Lung (tissue), 12 donors: ENCODE results near the gene KLK6. TPM values are rescaled to one million over a fixed set of nuclear protein-coding genes. Genes with fewer than 3 reads are reported as not detected.
"Not testable (repeated sequence)": the region's sequence is repeated elsewhere in the genome, so short reads cannot be mapped to it uniquely, and the experiment has no call there.

Experiments
- ATAC-seq: fragments of 200-7000 bp; cut with Tn5 transposase; one replicate; pipeline ENCODE4 v1.9.1; 2020; ENCODE audit warnings: moderate number of reproducible peaks; ENCODE audit not compliant: insufficient read depth, low FRiP score
- DNase-seq, 3 donors: peaks; one replicate each; pipeline ENCODE4 v3.0.0-alpha.2; 2013 to 2017
- H3K27ac ChIP-seq, 2 donors: one replicate each; pipeline ENCODE4 v1.5.1; 2013; ENCODE audit warnings: mild to moderate bottlenecking in 2 of 2, moderate library complexity in 2 of 2, control low read depth in 1 of 2, inconsistent platforms in 1 of 2, low read depth in 1 of 2, low read length in 1 of 2
- H3K27me3 ChIP-seq, 3 donors: one replicate each; pipeline ENCODE4 v1.5.1; 2013; ENCODE audit warnings: low read length in 2 of 3; ENCODE audit not compliant: control insufficient read depth in 3 of 3, insufficient read depth in 3 of 3
- H3K36me3 ChIP-seq, 4 donors: one replicate each; pipeline ENCODE4 v1.5.1; 2013; ENCODE audit warnings: low read length in 4 of 4, mild to moderate bottlenecking in 1 of 4, moderate library complexity in 1 of 4; ENCODE audit not compliant: control insufficient read depth in 4 of 4, insufficient read depth in 4 of 4
- H3K4me1 ChIP-seq, 5 donors: one replicate each; pipeline ENCODE4 v1.5.1; 2013; ENCODE audit warnings: low read length in 5 of 5, mild to moderate bottlenecking in 2 of 5, moderate library complexity in 1 of 5; ENCODE audit not compliant: control insufficient read depth in 5 of 5, insufficient read depth in 5 of 5
- H3K4me3 ChIP-seq: one replicate; pipeline ENCODE4 v1.5.1; 2013; ENCODE audit warnings: mild to moderate bottlenecking, control low read depth, moderate library complexity
- H3K9ac ChIP-seq, 2 donors: one replicate each; pipeline ENCODE4 v1.5.1; 2013; ENCODE audit warnings: low read length in 2 of 2, control low read depth in 1 of 2; ENCODE audit not compliant: insufficient read depth in 1 of 2
- H3K9me3 ChIP-seq, 4 donors: one replicate each; pipeline ENCODE4 v1.5.1; 2013; ENCODE audit warnings: low read length in 3 of 4, mild to moderate bottlenecking in 1 of 4, moderate library complexity in 1 of 4; ENCODE audit not compliant: control insufficient read depth in 4 of 4, insufficient read depth in 3 of 4
- WGBS, 2 donors: extraction: QIAGEN DNeasy Blood & Tissue Kit; methylation state at CpG; one replicate each; pipeline ENCODE4 v1.1.7; 2013; 5-methylcytosine and 5-hydroxymethylcytosine counted together
- polyA plus RNA-seq, 2 donors: library from polyadenylated mRNA; stranded (reverse); fragments of 200-250 nt; gene quantifications; one replicate each; pipeline ENCODE4 v1.2.1, GENCODE V29; 2013
- total RNA-seq, 2 donors: library from RNA; depleted of rRNA in 1 of 2; stranded (reverse); fragments of >200 nt in 1 of 2; gene quantifications; one replicate each; pipeline ENCODE4 v1.2.1, GENCODE V29; 2014 to 2021
- TF ChIP-seq, protein P1 (sequence below): IDR thresholded peaks from 2 replicates; pipeline ENCODE4 v1.5.1; 2012; ENCODE audit warnings: mild to moderate bottlenecking; ENCODE audit errors: control extremely low read depth, extremely low read depth
- donor health status: control.
- donor health status: control.
- donor health status: Bipolar disorder and iron deficiency.
- donor health status: healthy.
- donor health status: DM: yes; HTN: yes; CAD: no.

Gene KLK6
- total and polyA plus RNA-seq, 4 donors, result not detected

DNA sequence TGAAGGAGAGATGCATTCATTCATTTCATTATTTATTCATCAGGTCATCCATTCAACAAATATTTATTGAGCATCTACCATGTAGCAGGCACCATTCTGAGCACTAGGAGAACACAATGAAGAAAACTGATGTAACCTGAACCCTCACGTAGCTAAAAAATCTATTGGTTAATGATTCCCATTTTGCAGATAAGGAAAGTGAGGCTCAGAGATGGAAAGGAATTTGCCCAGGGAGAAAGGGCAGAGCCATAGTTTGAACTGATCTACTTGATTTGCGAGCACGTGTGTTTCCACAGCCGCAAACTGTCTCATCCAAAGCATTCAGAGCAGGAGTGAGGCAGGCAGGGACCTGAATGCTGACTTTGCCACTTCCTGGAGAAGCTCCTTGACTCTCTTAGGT is 29.3 kb upstream of the KLK6 start:
- no peak overlapping the region for H3K4me3 ChIP-seq
- H3K27ac ChIP-seq, result no peak overlapping the region
- peaks cover 0 to 4% (median 0%) of the 10 kb centered on the region in 4 donors for H3K9me3 ChIP-seq
- H3K9ac ChIP-seq, result no peak overlapping the region
- DNase-seq, result no peak
- H3K4me1 ChIP-seq, result no peaks in the 10 kb centered on the region
- TF ChIP-seq, protein P1, sequence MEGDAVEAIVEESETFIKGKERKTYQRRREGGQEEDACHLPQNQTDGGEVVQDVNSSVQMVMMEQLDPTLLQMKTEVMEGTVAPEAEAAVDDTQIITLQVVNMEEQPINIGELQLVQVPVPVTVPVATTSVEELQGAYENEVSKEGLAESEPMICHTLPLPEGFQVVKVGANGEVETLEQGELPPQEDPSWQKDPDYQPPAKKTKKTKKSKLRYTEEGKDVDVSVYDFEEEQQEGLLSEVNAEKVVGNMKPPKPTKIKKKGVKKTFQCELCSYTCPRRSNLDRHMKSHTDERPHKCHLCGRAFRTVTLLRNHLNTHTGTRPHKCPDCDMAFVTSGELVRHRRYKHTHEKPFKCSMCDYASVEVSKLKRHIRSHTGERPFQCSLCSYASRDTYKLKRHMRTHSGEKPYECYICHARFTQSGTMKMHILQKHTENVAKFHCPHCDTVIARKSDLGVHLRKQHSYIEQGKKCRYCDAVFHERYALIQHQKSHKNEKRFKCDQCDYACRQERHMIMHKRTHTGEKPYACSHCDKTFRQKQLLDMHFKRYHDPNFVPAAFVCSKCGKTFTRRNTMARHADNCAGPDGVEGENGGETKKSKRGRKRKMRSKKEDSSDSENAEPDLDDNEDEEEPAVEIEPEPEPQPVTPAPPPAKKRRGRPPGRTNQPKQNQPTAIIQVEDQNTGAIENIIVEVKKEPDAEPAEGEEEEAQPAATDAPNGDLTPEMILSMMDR, result no peak
- 69 to 84% methylated on average over 4 of the region's 4 CpGs for WGBS, 2 donors
- H3K27me3 ChIP-seq, result peaks cover 0 to 12% (median 4%) of the 10 kb centered on the region in 3 donors
- H3K36me3 ChIP-seq, result no peaks in the 10 kb centered on the region
- no peak for ATAC-seq

DNA sequence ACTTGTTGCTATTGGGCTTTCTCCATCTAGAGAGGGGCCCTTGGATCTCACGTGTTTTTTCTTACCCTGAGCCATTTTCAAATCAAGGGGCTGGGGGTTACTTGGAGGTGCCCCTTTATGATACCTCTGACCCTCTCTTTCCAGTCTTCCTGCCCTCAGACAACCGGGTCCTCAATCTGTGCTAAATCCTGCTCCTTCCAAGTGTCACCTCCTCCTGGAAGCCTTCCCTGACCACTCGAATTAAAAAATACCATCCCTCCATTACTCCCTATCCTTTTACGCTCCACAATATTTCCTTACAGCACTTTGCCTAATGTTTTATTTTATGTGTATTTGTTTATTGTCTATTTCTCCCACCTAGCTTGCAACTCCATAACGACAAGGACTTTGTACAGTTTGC is 28.7 kb upstream of the KLK6 start:
- no peak overlapping the region for H3K9ac ChIP-seq
- WGBS, 2 donors, result 62 to 79% methylated on average over 5 of the region's 5 CpGs
- DNase-seq (no peak), ATAC-seq (no peak)
- H3K27ac ChIP-seq, result no peak overlapping the region
- H3K36me3 ChIP-seq, result no peaks in the 10 kb centered on the region
- H3K27me3 ChIP-seq, result peaks cover 0 to 9% (median 4%) of the 10 kb centered on the region in 3 donors
- TF ChIP-seq, protein P1, result no peak
- H3K4me3 ChIP-seq, result no peak overlapping the region
- peaks cover 0 to 4% (median 0%) of the 10 kb centered on the region in 4 donors for H3K9me3 ChIP-seq
- H3K4me1 ChIP-seq, result no peaks in the 10 kb centered on the region

DNA sequence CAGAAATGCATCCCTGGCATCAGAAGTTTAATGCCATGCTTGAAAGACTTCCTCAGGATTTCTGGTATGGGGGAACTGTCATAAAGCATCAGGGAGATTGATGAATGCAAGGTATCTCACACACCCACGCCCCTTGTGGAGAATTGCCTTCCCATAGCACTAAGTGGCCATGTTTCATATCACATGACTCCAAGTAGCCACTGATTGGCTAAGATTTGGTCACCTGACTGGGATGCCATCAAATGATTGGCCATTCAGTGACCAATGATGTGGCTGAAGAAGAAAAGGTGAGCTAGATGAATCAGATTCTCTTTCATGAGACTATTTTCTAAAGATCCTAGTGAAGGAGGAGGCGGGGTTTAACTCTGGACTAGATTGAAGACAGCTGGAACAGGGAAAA is 24.7 kb upstream of the KLK6 start:
- TF ChIP-seq, protein P1, result no peak
- H3K4me3 ChIP-seq, result no peak overlapping the region
- 76% methylated on average over 2 of the region's 2 CpGs for WGBS, 2 donors
- ATAC-seq (no peak), DNase-seq (no peak)
- H3K27me3 ChIP-seq, result peaks cover 0 to 5% (median 4%) of the 10 kb centered on the region in 3 donors
- no peak overlapping the region for H3K27ac ChIP-seq
- H3K36me3 ChIP-seq, result no peaks in the 10 kb centered on the region
- peaks cover 0 to 4% (median 0%) of the 10 kb centered on the region in 4 donors for H3K9me3 ChIP-seq
- no peaks in the 10 kb centered on the region for H3K4me1 ChIP-seq
- no peak overlapping the region for H3K9ac ChIP-seq

DNA sequence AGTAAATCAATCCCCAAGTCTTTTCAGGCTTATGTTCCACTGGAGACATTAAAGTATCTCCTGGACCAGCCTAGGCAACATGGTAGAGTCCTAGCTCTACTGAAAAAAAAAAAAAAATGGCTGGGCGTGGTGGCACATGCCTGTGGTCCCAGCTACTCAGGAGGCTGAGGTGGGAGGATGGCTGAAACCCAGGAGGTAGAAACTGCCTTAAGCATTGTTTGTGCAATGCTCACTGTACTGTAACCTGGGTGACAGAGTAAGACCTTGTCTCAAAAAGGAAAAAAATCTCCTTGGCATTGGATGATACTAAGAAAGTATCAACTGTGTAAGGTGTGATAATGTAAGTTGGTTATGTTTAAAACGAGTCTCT is 23.3 kb upstream of the KLK6 start:
- 69 to 80% methylated on average over 2 of the region's 2 CpGs for WGBS, 2 donors
- no peak overlapping the region for H3K4me3 ChIP-seq
- H3K36me3 ChIP-seq, result no peaks in the 10 kb centered on the region
- no peak for DNase-seq
- H3K27me3 ChIP-seq, result peaks cover 0 to 9% (median 4%) of the 10 kb centered on the region in 3 donors
- H3K9me3 ChIP-seq, result peaks cover 0 to 4% (median 0%) of the 10 kb centered on the region in 4 donors
- H3K4me1 ChIP-seq, result no peaks in the 10 kb centered on the region
- TF ChIP-seq, protein P1, result no peak
- H3K9ac ChIP-seq, result no peak overlapping the region
- ATAC-seq, result no peak
- no peak overlapping the region for H3K27ac ChIP-seq

DNA sequence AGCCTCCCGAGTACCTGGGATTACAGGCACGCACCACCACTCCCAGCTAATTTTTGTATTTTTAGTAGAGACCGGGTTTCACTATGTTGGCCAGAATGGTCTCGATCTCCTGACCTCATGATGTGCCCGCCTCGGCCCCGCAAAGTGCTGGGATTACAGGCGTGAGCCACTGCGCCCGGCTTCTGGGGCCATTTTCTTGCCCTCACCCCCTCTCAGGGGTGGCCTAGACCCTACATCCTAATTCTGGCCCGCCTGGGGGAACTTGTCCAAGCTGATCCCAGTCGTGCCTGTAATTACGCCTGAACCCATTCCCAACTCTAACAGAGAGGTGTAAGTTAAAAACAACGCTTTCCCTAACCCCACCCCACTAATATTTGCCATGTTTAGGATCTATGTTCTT is 15.0 kb upstream of the KLK6 start:
- ATAC-seq, H3K4me1 ChIP-seq, H3K9ac ChIP-seq, DNase-seq, H3K9me3 ChIP-seq, H3K36me3 ChIP-seq, H3K4me3 ChIP-seq, H3K27ac ChIP-seq: not testable (repeated sequence)
- peaks cover 0 to 12% (median 0%) of the 10 kb centered on the region in 3 donors for H3K27me3 ChIP-seq
- 79 to 82% methylated on average over 14 of the region's 14 CpGs for WGBS, 2 donors
